ENCODE measurements around the gene CPB2. TPM values are rescaled to one million over a fixed set of nuclear protein-coding genes. Genes with fewer than 3 reads are reported as not detected.

CPB2 gene
- total and polyA plus RNA-seq, 2 of the 8 experiments (the other 6 are each of a cell fraction or from before 2014, with no cell fraction given) = not detected

- ChIA-PET POLR2A (ENCODE audit: partially characterized antibody) (no interaction called here), CTCF (ENCODE audit: partially characterized antibody) (no interaction called here)
- Histone ChIP-seq H3K9ac (replicated peaks in 1 of 4; ENCODE audit: extremely low read depth in 1 of 4, low read depth in 3 of 4, low read length in 3 of 4) (no peak overlapping the region), H2AFZ (ENCODE audit: low read length) (no peak overlapping the region), H2BK120ac (replicated peaks; ENCODE audit: low read depth, low read length) (no peak overlapping the region), H3K4me1 (replicated peaks in 1 of 4; ENCODE audit: control insufficient read depth in 3 of 4, insufficient read depth in 4 of 4, low read length in 3 of 4) (peaks cover 0 to 5% (median 0%) of the 10 kb centered on the region in 4 experiments; a peak in 1 of 7 replicates), H3K9me3 (ENCODE audit: insufficient read depth in 2 of 2, low read depth in 1 of 2, low read length in 1 of 2) (no peaks in the 10 kb centered on the region), H3K56ac (replicated peaks; ENCODE audit: insufficient read length, low read depth, low read length) (no peak overlapping the region), H3K27ac (ENCODE audit: low read depth, low read length) (no peak overlapping the region), H3K18ac (ENCODE audit: extremely low read depth, low read length) (no peak overlapping the region), H3K14ac (ENCODE audit: insufficient read length) (no peak overlapping the region), H3K4me2 (ENCODE audit: insufficient read depth in 1 of 2, low read depth in 2 of 2, low read length in 2 of 2) (no peak overlapping the region), H3K23me2 (ENCODE audit: low read depth, low read length) (no peaks in the 10 kb centered on the region; the same call in 1 of the 2 replicates), H2BK5ac (ENCODE audit: low read depth, low read length) (no peak overlapping the region), H3K79me2 (ENCODE audit: control insufficient read depth in 1 of 2, insufficient read depth in 2 of 2, low read length in 2 of 2) (no peaks in the 10 kb centered on the region), H2BK12ac (ENCODE audit: low read depth, low read length) (no peak overlapping the region), H4K20me1 (replicated peaks in 1 of 2; ENCODE audit: control insufficient read depth in 1 of 2, insufficient read depth in 2 of 2, low read length in 2 of 2) (no peaks in the 10 kb centered on the region), H3K27me3 (replicated peaks in 1 of 4; ENCODE audit: control insufficient read depth in 3 of 4, extremely low read depth in 1 of 4, insufficient read depth in 3 of 4, low read length in 3 of 4) (no peaks in the 10 kb centered on the region), H3K4ac (replicated peaks; ENCODE audit: insufficient read length, low read depth, low read length) (no peak overlapping the region), H4K91ac (replicated peaks; ENCODE audit: insufficient read length, low read length) (no peak overlapping the region), H3K4me3 (ENCODE audit: extremely low read depth in 1 of 4, insufficient read depth in 2 of 4, low read depth in 3 of 4, low read length in 4 of 4) (no peak overlapping the region), H4K8ac (ENCODE audit: extremely low read depth, insufficient read depth, low read length) (no peak overlapping the region), H3K79me1 (ENCODE audit: low read depth, low read length) (no peaks in the 10 kb centered on the region), H4K5ac (ENCODE audit: insufficient read length, low read depth, low read length) (no peak overlapping the region), H2BK20ac (ENCODE audit: low read length) (no peak overlapping the region), H3K23ac (ENCODE audit: insufficient read length) (no peak overlapping the region), H2BK15ac (ENCODE audit: low read length) (no peak overlapping the region), H3K36me3 (ENCODE audit: control insufficient read depth in 2 of 4, insufficient read depth in 4 of 4, low read length in 3 of 4) (no peaks in the 10 kb centered on the region), H2AK5ac (ENCODE audit: low read depth, low read length) (no peak overlapping the region)
- no peak for TF ChIP-seq CTBP2 (IDR thresholded peaks at IDR 0.05; ENCODE audit: borderline replicate concordance, insufficient read depth, insufficient read length, low read length)
- peak; percentile 38; the same call in 1 of the 2 replicates for TF ChIP-seq MAFK (IDR thresholded peaks at IDR 0.05; ENCODE audit: low read depth, low read length)
- no peak for TF ChIP-seq MAX (IDR thresholded peaks at IDR 0.05)
- FAIRE-seq (no peak), DNase-seq (ENCODE audit: low read depth in 1 of 2, low spot score in 2 of 2) (no peak)
- WGBS, 2 experiments (ENCODE audit: extremely low coverage in 1 of 2, insufficient coverage in 1 of 2, insufficient read length in 1 of 2, insufficient replicate concordance in 2 of 2, low coverage in 1 of 2, low lambda C conversion rate in 2 of 2, missing lambda C conversion rate in 1 of 2) = 93% methylated on average over 7 of the region's 7 CpGs; no CpG with 5 or more reads in 1 of the 2 experiments
These were observed 17.5 kb upstream of the CPB2 start for GRCh38 chr13:46122304-46122703.

All from H1 (cell line).